Gastrocnemius medialis (tissue), 4 donors: ENCODE results near the gene EFR3B.

Experiments
- CTCF ChIP-seq, 5 experiments: fragments of 450-650 bp in 3 of 5; fragments of 200-600 bp in 2 of 5; sonication (generic) in 2 of 5; IDR thresholded peaks in 4 of 5; conservative IDR thresholded peaks in 1 of 5; 1 replicate in 4 of 5; 2 replicates in 1 of 5; pipeline ENCODE4 v1.5.1; 2016 to 2019; ENCODE audit warnings: antibody characterized with exemption in 5 of 5, mild to moderate bottlenecking in 3 of 5, moderate library complexity in 3 of 5
- POLR2A ChIP-seq, 2 donors: fragments of 450-650 bp; IDR thresholded peaks; one replicate each; pipeline ENCODE4 v1.6.1; 2017; ENCODE audit warnings: antibody characterized with exemption in 2 of 2, mild to moderate bottlenecking in 2 of 2, moderate library complexity in 2 of 2

GRCh38 chr2:25063876-25064660 is 22.2 kb downstream of the EFR3B start:
- TF ChIP-seq CTCF (IDR thresholded peaks at IDR 0.05 in 4 of 5, conservative IDR thresholded peaks at IDR 0.05 in 1 of 5) (no peak), POLR2A (IDR thresholded peaks at IDR 0.05) (no peak)
